Coronary artery (tissue), 2 donors: ENCODE results near the gene PDP2.

Experiments
- DNase-seq: peaks from one replicate; pipeline ENCODE4 v3.0.0-alpha.2; 2017; ENCODE audit warnings: low spot score
- H3K27ac ChIP-seq, 2 donors: fragments of 200-600 bp; sonication (generic); one replicate each; pipeline ENCODE4 v1.5.1; 2016 to 2019
- H3K4me3 ChIP-seq: fragments of 200-600 bp; sonication (generic); 2 replicates; pipeline ENCODE4 v1.5.1; 2016; ENCODE audit warnings: mild to moderate bottlenecking, moderate library complexity
- CTCF ChIP-seq: fragments of 200-600 bp; sonication (generic); IDR thresholded peaks from one replicate; pipeline ENCODE4 v1.5.1; 2019; ENCODE audit warnings: antibody characterized with exemption

Gene PDP2

GRCh38 chr16:66885491-66885890 lies 5.2 kb downstream of the PDP2 start:
- TF ChIP-seq CTCF, result no peak
- DNase-seq, result no peak
- Histone ChIP-seq H3K4me3 (no peak overlapping the region), H3K27ac (peak overlapping the region in 1 of 2 donors; percentile 42)

- no peak for TF ChIP-seq CTCF
- H3K4me3 ChIP-seq, result no peak overlapping the region
- no peak for DNase-seq
- H3K27ac ChIP-seq, result peak overlapping the region in 1 of 2 donors; percentile 44
These were observed 6.0 kb downstream of the PDP2 start for GRCh38 chr16:66886321-66886720.

GRCh38 chr16:66886914-66887313 lies 6.6 kb downstream of the PDP2 start:
- Histone ChIP-seq H3K27ac (peak overlapping the region in 1 of 2 donors; percentile 44), H3K4me3 (no peak overlapping the region)
- no peak for DNase-seq
- TF ChIP-seq CTCF, result no peak

- no peak for DNase-seq
- Histone ChIP-seq H3K27ac (no peak overlapping the region), H3K4me3 (no peak overlapping the region)
- no peak for TF ChIP-seq CTCF
These were observed 8.6 kb downstream of the PDP2 start for GRCh38 chr16:66888647-66889615.

- Histone ChIP-seq H3K4me3 (no peak overlapping the region), H3K27ac (no peak overlapping the region)
- TF ChIP-seq CTCF, result no peak
- DNase-seq, result no peak
These were observed 9.3 kb downstream of the PDP2 start for GRCh38 chr16:66889622-66890021.

- Histone ChIP-seq H3K27ac (no peak overlapping the region), H3K4me3 (no peak overlapping the region)
- no peak for TF ChIP-seq CTCF
- no peak for DNase-seq
These were observed 10.5 kb downstream of the PDP2 start for GRCh38 chr16:66890799-66891198.

- Histone ChIP-seq H3K4me3 (no peak overlapping the region), H3K27ac (no peak overlapping the region)
- no peak for TF ChIP-seq CTCF
- no peak for DNase-seq
These were observed 11.0 kb downstream of the PDP2 start for GRCh38 chr16:66891360-66891759.
